Measurements from ENCODE around the gene MAP7.
A peak's percentile ranks its signal among the peaks of the same experiment; 100 is the strongest.

The MAP7 gene

DNA sequence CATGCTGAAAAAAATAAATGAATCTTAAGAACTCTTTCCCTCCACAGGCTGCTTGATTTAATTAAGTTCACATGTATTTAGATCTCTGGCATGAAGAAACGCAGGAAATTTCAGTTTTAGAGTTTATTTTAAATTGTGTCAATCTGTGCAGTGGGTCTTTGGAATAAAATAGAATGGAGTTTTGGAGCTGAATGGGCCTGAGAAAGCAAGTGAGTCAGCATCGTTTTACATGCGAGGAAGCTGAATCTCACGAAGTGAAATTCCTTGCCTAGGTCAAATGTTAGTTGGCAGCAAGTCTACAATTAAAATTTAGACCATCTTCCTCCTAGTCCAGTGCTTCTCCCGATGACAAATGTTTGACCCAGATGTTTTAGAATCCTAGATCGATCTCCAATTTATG is 22.4 kb downstream of the MAP7 start:
- DNase-seq = no peak

DNA sequence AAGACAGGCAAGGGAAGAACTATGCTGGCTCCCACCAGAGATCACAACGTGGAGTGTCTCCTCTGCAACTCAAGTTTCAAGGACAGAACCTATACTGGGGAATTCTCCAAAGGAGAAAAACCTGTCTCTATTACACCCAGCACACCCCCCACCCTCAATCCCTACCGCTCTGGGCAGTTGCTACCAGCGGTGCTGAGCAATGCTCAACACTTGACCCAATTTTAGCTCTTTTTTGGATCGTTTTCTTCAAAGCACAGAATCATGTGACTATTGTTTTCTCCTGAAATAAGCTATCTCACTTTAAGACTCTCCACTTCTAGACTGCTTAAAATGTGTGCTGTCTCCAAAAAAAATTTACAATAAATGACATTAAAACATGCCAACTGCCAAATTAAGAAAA is 23.3 kb downstream of the MAP7 start:
- no peak for DNase-seq

DNA sequence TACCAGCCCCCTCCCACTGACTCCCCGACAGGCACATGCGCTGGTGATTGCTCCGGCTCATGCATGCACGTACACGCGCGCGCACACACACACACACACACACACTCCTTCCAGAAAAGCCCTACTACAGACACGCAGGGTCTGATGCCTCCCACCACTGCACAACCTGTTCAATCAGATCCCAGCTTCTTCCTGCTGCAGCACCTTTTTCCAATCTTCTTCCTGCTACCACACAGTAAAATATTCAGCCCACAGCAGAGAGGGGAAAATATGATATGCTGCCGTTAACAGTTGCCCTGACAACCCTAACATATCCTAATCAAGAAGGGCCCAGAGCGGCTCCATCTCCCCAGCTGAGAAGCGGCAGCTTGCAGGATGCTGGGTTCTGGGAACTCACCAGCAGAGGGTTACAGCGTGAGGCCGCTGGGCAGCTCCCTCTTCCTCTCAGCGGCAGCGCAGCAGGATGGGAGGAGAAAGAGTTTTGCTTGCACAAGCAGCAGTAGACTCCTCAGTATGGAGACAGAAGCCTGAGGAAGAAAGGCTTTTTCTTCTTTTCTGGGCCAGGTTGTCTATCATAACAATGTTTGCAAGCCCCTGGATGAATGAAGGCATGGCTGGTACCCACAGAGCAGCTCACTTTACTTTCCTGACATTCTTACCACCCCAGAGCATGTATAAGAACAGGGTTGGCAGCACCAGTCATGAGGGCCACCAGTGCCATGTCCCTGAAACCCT is 23.9 kb downstream of the MAP7 start:
- peak; percentile 41 for DNase-seq

DNA sequence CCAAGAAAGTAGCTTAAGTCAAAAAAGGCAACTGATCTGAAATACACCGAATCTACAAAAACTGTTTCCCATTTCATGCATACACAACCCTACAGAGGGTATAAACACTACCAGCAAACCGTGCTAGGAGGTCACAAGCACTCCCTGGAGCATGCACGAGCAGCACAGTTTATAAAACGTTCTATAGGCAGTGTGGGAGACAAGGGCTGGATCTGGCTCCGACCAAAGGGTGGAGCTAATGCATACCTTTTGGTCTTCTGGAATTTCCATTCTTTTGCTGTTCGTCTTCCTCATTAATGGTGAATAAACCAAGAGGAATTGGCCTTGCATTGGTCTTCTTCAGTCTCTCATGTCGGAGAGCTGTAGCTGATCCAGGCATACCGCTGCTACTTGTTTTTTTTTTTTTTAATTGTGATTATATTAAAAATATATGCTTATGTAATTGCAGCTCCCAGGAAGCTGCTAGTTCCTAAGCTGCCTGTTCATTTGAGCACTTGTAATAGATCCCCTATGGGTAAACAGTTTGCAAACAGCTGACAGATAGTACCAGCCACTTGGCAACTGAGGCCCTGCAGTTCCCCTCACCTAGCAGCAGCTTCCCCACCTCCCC is 24.5 kb downstream of the MAP7 start:
- no peak for DNase-seq

DNA sequence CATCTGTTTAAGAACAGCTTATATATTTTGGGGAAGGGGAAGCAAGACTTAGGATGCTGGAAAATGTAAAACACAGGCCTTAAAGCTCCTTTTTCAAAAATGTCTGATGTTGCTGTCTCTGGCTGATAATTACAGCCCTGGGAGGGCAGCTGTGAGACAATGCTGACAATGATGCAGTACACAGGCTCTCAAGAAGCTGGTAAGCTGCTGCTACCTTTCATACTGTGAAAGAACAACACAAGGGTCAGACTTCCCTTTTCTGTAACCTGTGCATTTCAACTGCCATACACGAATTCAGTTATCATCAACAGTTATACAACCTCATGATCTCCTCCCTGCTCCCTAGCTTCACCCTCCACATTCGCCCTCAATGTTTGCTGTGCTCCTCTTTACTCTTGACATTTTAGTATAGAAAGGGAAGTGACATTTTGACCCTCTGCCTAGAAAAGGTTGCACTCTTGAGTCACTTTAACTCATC is 25.2 kb downstream of the MAP7 start:
- no peak for DNase-seq

DNA sequence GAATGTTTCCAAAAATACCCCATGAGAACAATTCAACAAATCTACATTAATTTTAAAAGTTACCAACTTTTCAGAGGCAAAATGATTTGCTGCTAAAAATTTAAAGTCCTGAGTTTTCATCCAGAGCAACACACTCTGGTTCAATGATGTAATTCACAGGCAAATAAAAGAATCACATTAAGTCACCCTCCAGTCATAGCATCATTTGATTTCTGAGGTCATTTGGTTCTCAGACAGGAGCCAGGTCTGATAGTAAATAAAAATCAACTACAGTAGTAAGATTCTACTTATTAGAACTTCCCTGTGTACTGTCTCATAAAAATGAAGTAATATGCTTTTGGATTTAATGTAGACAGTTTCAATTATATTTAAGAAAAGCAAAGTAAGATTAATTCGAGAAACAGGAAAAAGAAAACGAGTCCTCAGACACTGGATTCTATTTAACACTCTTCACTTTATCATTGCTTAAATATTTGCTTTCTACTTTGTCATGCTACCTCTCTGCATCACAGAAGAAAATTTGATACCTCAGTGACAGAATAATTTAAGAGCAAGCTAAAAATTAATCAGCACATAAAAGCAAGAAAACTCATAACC is 25.8 kb downstream of the MAP7 start:
- no peak for DNase-seq

DNA sequence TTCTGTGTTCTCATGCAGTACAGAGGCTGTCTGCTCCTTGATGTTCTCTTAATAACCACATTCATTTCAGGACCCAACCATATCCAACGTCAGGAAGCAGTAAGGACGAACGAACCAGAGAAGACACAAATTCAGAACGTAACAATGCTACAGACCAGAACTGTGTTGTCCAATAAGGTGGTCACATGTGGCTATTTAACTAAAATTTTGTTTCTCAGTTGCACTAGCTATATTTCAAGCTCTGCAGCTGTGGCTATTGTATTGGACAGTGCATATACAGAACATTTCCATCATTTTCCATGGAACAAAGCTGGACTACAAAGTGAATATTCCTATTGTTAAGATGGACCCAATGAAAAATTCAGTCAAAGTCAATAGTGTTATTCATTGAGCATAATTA is 27.0 kb downstream of the MAP7 start:
- no peak for DNase-seq

DNA sequence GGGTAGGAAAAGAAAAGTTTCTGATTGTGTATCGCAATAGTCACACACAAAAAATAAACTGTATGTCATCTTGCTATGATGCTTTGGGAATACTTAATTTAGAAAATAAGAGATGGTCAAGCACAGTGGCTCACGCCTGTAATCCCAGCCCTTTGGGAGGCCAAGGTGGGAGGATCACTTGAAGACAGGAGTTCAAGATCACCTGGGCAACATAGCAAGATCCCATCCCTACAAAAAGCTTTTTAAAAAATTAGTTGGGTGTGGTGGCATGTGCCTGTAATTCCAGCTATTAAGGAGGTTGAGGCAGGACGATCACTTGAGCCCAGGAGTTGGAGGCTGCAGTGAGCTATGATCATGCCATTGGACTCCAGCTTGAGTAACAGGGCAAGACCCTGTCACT is 27.6 kb downstream of the MAP7 start:
- DNase-seq = no peak

DNA sequence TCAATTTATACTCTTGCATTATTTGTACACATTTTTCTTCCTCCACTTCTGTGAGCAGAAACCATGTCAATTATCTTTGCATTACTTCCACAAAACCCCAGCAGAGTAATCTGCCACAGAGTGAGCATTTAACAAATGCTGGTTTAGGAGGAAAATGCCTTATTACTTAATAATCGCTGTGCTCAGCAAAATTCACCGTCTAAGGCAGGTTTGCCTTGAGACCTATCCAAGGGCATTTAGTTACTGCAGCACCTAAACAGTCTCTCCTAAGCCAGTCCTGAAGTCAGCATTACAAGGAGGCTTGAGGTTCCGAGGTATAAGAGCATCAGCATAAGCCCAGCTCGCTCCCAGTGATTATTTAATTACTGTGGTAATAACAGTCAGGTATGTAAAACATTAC is 28.3 kb downstream of the MAP7 start:
- no peak for DNase-seq

DNA sequence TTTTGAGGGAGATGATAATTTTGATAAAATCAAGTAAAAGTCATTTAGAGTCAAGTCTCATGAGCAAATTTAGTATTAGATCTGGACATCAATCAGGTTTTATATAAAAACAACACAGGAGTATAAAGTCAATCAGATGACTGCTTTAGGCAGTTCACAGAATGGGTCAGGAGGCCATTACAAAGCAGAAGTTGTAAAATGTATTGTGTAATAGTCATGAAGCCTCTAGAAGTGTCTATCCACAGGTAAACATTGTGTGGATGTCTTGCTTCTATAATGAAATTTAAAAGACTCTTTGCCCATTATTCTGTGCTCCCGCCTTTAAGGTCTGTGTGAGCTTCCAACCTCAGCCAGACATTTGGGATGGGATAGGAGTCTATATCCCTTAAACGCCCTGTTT is 28.8 kb downstream of the MAP7 start:
- no peak for DNase-seq

DNA sequence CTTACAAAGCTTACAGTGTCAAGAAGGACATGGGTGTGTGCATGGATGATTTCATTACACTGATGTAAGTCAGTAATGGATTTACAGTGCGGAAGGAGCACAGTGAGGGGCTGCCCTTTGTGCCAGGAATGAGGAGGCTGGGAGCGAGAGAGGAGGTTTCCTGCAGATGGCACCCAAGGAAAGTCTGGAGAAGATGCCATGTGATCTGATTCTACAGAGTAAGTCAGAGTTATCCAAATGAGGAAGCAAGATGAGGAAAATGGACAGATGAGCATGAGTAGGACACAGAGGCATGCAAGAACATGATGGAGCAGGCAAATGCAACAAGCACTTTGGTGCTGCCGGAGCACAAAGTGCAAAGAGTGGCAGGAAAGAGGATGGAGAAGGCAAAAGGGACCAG is 29.7 kb downstream of the MAP7 start:
- no peak for DNase-seq

DNA sequence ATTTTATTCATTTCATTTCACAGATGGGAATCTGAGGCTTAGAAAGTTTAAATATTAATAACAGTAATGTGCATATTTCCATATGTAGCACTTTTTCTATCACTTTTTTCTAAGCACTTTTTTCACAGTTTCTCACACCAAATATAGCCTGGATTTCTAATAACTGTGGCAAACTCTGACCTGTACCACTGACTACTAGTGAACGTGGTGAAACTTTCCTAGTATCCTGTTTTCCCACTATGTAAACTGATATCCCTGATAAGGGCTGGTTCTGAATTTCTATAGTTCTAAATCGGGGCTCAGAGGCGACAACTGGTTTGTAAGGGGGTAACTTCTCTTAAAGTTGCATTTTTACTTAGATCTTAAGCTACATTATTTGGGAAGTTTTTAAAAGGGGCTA is 32.6 kb downstream of the MAP7 start:
- no peak for DNase-seq

DNA sequence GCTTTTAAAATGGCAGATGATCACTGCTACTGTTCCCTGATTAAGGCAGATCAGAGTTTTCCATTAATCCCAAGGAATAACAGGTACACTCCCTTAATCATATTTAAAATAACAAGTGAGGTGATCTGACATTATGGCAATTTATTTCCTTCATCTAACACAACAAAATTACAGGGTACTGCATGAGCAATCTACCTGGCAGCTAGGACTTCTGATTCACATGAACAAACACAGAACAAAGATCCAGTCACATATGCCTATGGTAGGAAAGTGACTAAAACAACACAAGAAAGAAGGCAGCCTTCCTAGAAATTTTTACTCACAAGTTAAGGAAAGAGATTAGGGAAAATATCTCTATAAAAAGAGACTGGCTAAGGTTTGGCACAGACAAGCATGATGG is 33.2 kb downstream of the MAP7 start:
- DNase-seq = no peak

DNA sequence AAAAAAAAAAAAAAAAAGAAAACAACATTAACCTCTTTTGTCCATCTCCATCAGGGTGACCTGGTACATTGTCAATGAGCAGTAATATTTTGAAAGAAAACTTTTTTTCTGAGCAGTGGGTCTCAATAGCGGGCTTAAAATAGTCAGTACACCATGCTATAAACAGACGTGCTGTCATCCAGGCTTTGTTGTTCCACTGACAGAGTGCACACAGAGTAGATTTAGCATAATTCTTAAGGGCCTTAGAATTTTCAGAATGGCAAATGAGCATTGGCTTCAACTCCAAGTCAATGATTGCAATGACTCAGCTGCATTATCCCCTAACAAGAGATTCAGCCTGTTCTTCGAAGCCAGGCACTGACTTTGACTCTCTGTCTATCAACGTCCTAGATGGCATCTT is 35.6 kb downstream of the MAP7 start:
- no peak for DNase-seq

DNA sequence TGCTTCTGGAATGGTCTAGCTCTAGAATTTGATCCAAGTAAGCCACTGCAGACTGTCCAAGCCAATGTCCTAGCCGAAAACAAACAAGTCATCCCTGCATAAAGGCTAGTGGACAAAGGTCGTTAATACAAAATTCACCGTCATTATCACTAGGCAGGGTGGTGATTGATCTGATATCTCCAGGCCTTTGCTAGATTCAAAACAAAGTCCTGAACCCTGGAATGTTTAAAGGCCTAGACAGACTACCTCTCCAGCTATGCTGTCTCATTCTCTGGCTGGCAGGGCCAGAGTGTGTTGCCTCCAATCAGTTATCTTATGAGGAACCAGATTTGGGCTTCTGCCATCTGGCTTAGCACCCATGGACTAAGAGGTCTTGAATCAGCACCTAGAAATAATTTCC is 38.3 kb downstream of the MAP7 start:
- no peak for DNase-seq

DNA sequence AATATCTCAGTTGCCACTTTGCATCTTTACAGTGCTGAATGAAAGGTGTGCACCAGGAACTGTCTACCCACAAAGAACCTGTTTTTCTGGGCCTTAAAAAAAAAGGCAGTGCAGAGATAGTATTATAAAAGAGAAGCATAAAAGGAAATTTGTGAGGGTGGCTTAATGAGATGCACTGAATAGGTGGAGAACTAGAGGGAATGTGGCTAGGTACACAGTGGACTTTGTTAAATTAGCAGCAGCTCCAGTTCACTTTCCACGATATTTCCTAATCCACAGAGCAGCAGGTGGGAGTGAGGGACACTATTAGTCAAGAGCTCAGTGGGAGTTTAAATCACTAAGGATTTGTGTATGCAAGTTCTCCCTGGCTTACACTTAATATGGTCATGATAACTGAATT is 38.8 kb downstream of the MAP7 start:
- DNase-seq = no peak

DNA sequence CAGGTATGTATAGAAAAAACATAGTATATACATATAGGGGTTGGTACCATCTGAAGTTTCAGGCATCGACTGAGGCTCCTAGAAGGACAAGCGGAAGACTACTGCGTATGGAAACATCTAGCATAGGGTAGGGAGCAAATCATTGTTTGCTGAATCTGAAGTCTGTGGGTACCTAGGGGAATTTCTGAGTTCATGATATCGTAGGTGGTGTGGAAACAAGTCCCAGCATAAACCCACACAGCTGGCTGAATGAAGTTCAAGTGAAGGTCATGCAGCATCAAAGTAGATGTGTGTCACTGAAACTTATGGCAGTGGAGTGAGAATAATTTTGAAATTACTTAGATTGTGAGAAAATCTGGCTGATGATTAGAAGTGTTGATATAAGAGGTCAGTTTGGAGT is 39.4 kb downstream of the MAP7 start:
- DNase-seq = no peak

DNA sequence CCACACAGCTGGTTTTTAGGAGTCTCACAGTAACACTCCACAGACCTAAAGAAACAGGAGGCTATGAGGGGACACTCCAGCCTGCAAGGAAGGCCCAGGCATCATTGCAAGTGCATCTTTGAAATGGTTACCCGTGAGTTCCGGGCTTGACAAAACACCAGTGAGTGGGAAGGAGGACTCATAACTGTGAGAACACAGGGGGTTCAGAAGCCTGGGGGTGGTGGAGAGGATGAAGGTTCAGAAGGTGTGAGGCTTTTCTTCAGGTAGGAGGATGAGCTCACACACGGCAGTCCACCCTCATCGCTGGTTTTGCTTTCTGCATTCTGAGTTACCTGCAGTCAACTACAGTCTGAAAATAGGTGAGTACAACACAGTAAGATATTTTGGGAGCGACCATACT is 39.9 kb downstream of the MAP7 start:
- DNase-seq = peak; percentile 43

DNA sequence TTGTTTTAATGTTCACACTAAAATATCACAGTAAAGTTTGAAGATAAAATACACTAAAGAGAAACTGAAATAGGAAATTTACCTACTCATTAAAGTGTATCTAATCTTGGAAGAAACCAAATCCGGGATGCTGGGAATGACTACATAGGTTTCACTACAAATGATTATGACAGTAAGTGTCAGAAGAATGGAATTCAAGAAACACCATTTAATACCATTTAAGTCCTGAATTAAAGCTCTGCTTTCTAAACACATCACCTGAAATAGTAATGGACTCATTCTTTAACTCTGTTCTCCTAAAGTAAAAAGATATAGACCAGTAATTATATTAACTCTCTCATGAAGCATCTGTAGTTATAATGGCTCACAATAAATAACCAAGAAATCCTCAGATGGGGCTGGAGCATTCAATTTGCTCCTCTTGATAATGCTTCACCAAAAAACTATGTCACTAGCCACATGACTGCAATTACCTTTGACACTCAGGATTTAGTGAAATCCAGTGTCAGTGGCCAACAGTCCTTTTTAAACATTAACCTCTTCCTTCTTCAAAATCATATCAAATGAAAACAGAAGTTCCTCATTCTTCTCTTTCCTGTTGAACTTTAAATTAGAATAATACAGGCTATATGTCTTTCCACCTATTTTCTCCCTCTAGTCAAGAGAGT is 41.4 kb downstream of the MAP7 start:
- no peak for DNase-seq

DNA sequence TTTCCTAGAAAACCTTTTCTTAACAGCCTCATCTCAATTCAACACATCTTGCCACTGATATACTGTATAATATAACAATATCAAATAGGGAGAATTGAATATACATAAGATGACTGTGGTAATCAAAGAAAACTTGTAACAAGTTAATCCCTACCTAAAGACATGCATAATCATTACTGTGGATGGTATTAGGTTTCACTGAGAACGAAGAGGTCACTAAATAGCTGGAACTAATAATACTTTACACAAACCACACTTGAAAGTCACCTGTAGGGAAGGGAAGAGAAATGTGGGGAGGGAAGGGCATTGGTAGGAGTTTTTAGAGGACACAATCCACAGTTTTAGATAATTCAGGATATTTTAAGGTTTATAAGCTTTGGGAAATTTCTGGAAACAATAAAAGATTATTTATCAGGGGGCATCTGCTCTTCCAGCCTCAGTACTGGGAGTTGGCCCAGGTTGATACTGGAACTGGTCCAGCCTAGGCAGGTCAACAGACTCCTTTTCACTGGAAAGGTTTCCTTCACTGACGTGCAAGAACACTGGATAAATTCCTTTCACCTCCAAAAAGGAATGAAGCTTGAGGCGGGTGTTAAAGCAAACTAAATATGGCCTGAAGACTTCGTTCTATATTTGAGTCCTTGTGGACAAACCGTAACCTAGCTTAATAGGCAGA is 44.0 kb downstream of the MAP7 start:
- DNase-seq = no peak

DNA sequence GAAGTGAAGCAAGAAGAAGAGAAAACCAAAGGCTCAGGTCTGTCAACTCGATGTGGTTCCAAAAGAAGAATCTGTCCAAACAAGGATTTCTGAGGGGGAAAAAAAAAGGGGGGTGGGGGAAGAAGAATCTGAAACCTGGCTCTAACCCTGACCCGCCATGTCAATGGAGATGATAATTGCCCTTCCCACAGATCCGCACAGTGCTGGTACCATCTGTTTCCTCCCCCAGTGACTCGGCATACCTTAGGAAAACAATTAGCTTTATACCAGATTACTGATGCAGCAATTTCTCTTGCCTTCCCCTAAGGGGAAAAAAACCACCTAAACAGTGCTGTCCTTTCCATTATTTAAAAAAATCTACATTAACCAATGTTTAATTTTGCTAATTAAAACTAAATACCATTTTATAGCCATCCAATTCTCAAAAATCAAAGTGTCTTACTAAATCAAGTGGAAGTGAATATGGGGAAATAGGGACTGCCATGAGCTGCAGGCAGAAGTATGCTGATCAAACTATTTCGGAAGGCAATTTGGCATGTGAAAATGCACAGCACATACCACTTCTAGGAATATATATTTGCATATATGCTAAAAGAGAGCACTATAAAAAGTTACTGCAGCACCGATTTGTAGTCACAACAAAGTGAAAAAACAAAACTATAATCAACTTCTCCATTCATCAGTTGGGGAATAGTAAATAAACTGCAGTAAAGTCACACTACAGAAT is 46.8 kb downstream of the MAP7 start:
- no peak for DNase-seq

DNA sequence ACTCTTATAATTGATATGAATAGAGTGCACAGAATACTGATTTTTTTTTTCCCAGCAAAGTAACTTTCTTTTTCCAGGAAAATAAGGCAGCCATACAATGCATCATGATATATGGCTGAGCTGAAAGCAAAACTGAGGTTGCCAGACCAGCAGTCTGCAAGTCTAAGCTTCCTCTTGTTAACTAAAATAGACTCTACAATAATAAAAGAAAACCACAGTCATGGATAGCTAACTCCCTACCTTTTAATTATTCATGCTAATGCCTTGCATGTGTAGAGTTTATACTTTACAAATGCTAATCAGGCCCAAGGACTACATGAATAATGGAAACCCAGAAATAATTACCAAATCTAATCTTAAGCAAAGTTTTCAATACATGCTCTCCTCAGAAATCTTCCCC is 47.4 kb downstream of the MAP7 start:
- no peak for DNase-seq

DNA sequence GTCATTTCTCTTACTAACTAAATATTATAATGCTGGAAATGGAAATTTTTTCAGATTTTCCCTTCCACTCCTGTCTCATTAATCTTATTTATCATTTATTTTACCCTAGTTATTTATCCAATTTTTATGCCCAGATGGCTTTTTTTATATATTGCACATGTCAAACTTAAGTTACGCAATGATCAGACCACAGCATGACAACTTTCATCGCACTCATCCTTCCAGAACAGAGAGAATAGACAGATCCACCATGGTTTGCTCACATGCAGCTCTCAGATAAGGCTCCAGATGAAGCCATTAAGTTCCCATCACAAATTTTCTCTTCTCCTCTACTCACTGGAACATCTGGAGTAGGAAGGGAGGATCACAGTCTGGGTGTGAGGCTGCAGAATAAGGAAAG is 48.7 kb downstream of the MAP7 start:
- DNase-seq = no peak

All from stimulated activated CD8-positive, alpha-beta memory T cell treated with anti-CD3 and anti-CD28 coated beads, Interleukin-4, amount 100 ng/mL, for 48 hours (primary cell).